ENCODE data around the gene PITX3.

The PITX3 gene

DNA sequence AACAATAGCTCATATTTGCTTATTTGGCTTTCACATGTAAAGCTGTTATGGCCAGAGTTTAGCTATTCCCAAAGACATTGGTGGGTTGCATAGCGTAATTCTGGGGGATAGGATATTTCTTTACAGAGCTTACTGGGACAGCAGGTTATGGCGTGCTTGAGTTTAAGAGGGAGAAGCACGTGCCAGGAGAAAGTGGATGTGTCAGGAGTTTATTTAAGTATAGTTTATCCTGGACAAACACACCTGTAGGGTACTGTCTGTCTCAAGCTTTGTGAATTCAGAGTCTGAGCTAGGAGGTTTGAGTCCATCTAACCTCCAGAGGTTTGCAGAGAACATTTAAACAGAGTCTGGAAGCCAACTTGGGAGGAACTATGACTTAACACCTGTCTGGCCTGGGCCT, 25.4 kb upstream of the PITX3 start:
- no peak for TF ChIP-seq SIN3A (IDR thresholded peaks at IDR 0.05; ENCODE audit: borderline replicate concordance, insufficient read depth, low read length)
- no peak for TF ChIP-seq TAF1 (IDR thresholded peaks at IDR 0.05; ENCODE audit: borderline replicate concordance, insufficient read depth, low read length)
- TF ChIP-seq FOXP2 (optimal IDR thresholded peaks at IDR 0.05; ENCODE audit: borderline replicate concordance, extremely low read depth, extremely low read length, insufficient read depth) = no peak
- TF ChIP-seq POLR2AphosphoS5 (IDR thresholded peaks at IDR 0.05; ENCODE audit: low read depth, low read length) = no peak
- no peak for TF ChIP-seq REST (IDR thresholded peaks at IDR 0.05; ENCODE audit: insufficient read depth in 1 of 2, low read depth in 2 of 2, low read length in 2 of 2)

GRCh38 chr10:102264371-102264770, 23.1 kb upstream of the PITX3 start:
- TF ChIP-seq SIN3A (IDR thresholded peaks at IDR 0.05; ENCODE audit: borderline replicate concordance, insufficient read depth, low read length) (no peak), POLR2AphosphoS5 (IDR thresholded peaks at IDR 0.05; ENCODE audit: low read depth, low read length) (no peak), FOXP2 (optimal IDR thresholded peaks at IDR 0.05; ENCODE audit: borderline replicate concordance, extremely low read depth, extremely low read length, insufficient read depth) (no peak), TAF1 (IDR thresholded peaks at IDR 0.05; ENCODE audit: borderline replicate concordance, insufficient read depth, low read length) (no peak), REST (IDR thresholded peaks at IDR 0.05; ENCODE audit: insufficient read depth in 1 of 2, low read depth in 2 of 2, low read length in 2 of 2) (no peak)

GRCh38 chr10:102262744-102263370, 21.5 kb upstream of the PITX3 start:
- TF ChIP-seq SIN3A (IDR thresholded peaks at IDR 0.05; ENCODE audit: borderline replicate concordance, insufficient read depth, low read length) (no peak), FOXP2 (optimal IDR thresholded peaks at IDR 0.05; ENCODE audit: borderline replicate concordance, extremely low read depth, extremely low read length, insufficient read depth) (no peak), REST (IDR thresholded peaks at IDR 0.05; ENCODE audit: insufficient read depth in 1 of 2, low read depth in 2 of 2, low read length in 2 of 2) (no peak), POLR2AphosphoS5 (IDR thresholded peaks at IDR 0.05; ENCODE audit: low read depth, low read length) (no peak), TAF1 (IDR thresholded peaks at IDR 0.05; ENCODE audit: borderline replicate concordance, insufficient read depth, low read length) (no peak)

- TF ChIP-seq FOXP2 (optimal IDR thresholded peaks at IDR 0.05; ENCODE audit: borderline replicate concordance, extremely low read depth, extremely low read length, insufficient read depth) = no peak
- TF ChIP-seq TAF1 (IDR thresholded peaks at IDR 0.05; ENCODE audit: borderline replicate concordance, insufficient read depth, low read length) = no peak
- TF ChIP-seq REST (IDR thresholded peaks at IDR 0.05; ENCODE audit: insufficient read depth in 1 of 2, low read depth in 2 of 2, low read length in 2 of 2) = no peak
- TF ChIP-seq SIN3A (IDR thresholded peaks at IDR 0.05; ENCODE audit: borderline replicate concordance, insufficient read depth, low read length) = no peak
- no peak for TF ChIP-seq POLR2AphosphoS5 (IDR thresholded peaks at IDR 0.05; ENCODE audit: low read depth, low read length)
Observed at GRCh38 chr10:102261842-102262241, 20.5 kb upstream of the PITX3 start.

Data from PFSK-1 (cell line).